H1 (cell line): ENCODE results near the gene ACP2. TPM values are rescaled to one million over a fixed set of nuclear protein-coding genes. Genes with fewer than 3 reads are reported as not detected.

Experiments used
- CTCF ChIA-PET: fragments of 300-600 bp; sonication (Branson Sonifier 250); formaldehyde crosslinking; loops from one replicate; lab custom pipeline; 2021; ENCODE audit not compliant: partially characterized antibody; lab: Charles Lee
- POLR2A ChIA-PET: fragments of 300-600 bp; sonication (Branson Sonifier 250); formaldehyde crosslinking; loops from one replicate; lab custom pipeline; 2021; ENCODE audit warnings: inconsistent platforms; ENCODE audit not compliant: partially characterized antibody; lab: Charles Lee
- DNase-seq, 2 experiments: peaks; one replicate each; pipeline versions ENCODE4 v3.0.0 to v3.0.0-alpha.2; 2010 to 2022; ENCODE audit warnings: low spot score in 2 of 2, low read depth in 1 of 2, mixed read lengths in 1 of 2
- FAIRE-seq: peaks from 2 replicates; lab custom pipeline; 2011; peaks lifted over from hg19 to GRCh38; lab: Jason Lieb, UNC
- H2AFZ ChIP-seq: 2 replicates; pipeline ENCODE4 v1.8.1; 2012; ENCODE audit warnings: low read length, inconsistent platforms
- H2AK5ac ChIP-seq: 2 replicates; pipeline ENCODE4 v1.6.1; 2013; ENCODE audit warnings: low read depth, low read length
- H2BK120ac ChIP-seq: replicated peaks from 2 replicates; pipeline ENCODE3; 2013; ENCODE audit warnings: low read depth, low read length, inconsistent platforms
- H2BK12ac ChIP-seq: 2 replicates; pipeline ENCODE4 v1.6.1; 2013; ENCODE audit warnings: low read depth, low read length
- H2BK15ac ChIP-seq: 2 replicates; pipeline ENCODE4 v1.6.1; 2013; ENCODE audit warnings: low read length
- H2BK20ac ChIP-seq: 2 replicates; pipeline ENCODE4 v1.6.1; 2013; ENCODE audit warnings: low read length
- H2BK5ac ChIP-seq: 2 replicates; pipeline ENCODE4 v1.6.1; 2013; ENCODE audit warnings: low read depth, low read length
- H3K14ac ChIP-seq: 2 replicates; pipeline ENCODE4 v1.6.1; 2013; ENCODE audit warnings: inconsistent platforms; ENCODE audit not compliant: insufficient read length
- H3K18ac ChIP-seq: 2 replicates; pipeline ENCODE4 v1.6.1; 2013; ENCODE audit warnings: low read length; ENCODE audit errors: extremely low read depth
- H3K23ac ChIP-seq: 2 replicates; pipeline ENCODE4 v1.6.1; 2013; ENCODE audit warnings: inconsistent platforms; ENCODE audit not compliant: insufficient read length
- H3K23me2 ChIP-seq: 2 replicates; pipeline ENCODE4 v1.6.1; 2013; ENCODE audit warnings: low read depth, low read length
- H3K27ac ChIP-seq: 2 replicates; pipeline ENCODE4 v1.6.1; 2011; ENCODE audit warnings: low read depth, low read length, inconsistent platforms
- H3K27me3 ChIP-seq, 4 experiments: replicated peaks in 1 of 4; 1 replicate in 1 of 4; 2 replicates in 3 of 4; pipeline versions ENCODE4 v1.6.1 to v1.8.1; 2011 to 2013; ENCODE audit warnings: low read length in 3 of 4, mild to moderate bottlenecking in 3 of 4, inconsistent platforms in 2 of 4, mixed read lengths in 2 of 4, moderate library complexity in 1 of 4; ENCODE audit not compliant: control insufficient read depth in 3 of 4, insufficient read depth in 3 of 4; ENCODE audit errors: extremely low read depth in 1 of 4
- H3K36me3 ChIP-seq, 4 experiments: 2 replicates each; pipeline versions ENCODE4 v1.6.1 to v1.8.1; 2011 to 2013; ENCODE audit warnings: mild to moderate bottlenecking in 4 of 4, low read length in 3 of 4, moderate library complexity in 2 of 4, control low read depth in 1 of 4, inconsistent platforms in 1 of 4; ENCODE audit not compliant: insufficient read depth in 4 of 4, control insufficient read depth in 2 of 4
- H3K4ac ChIP-seq: replicated peaks from 2 replicates; pipeline ENCODE3; 2013; ENCODE audit warnings: low read length, low read depth, mixed read lengths, inconsistent platforms; ENCODE audit not compliant: insufficient read length
- H3K4me1 ChIP-seq, 4 experiments: replicated peaks in 1 of 4; 1 replicate in 1 of 4; 2 replicates in 3 of 4; pipeline versions ENCODE4 v1.6.1 to v1.8.1; 2011 to 2013; ENCODE audit warnings: low read length in 3 of 4, inconsistent platforms in 2 of 4, mixed read lengths in 1 of 4; ENCODE audit not compliant: insufficient read depth in 4 of 4, control insufficient read depth in 3 of 4
- H3K4me2 ChIP-seq, 2 experiments: 2 replicates each; pipeline versions ENCODE4 v1.6.1 to v1.8.1; 2011 to 2013; ENCODE audit warnings: low read depth in 2 of 2, low read length in 2 of 2, control low read depth in 1 of 2, inconsistent platforms in 1 of 2, mild to moderate bottlenecking in 1 of 2; ENCODE audit not compliant: insufficient read depth in 1 of 2
- H3K4me3 ChIP-seq, 4 experiments: fragments of 200-600, 300-600 bp in 1 of 4; sonication (generic), shearing (Covaris generic), sonication (Bioruptor Twin) in 1 of 4; 2 replicates each; pipeline versions ENCODE4 v1.5.1 to v1.8.1; 2011 to 2016; ENCODE audit warnings: low read length in 4 of 4, low read depth in 3 of 4, control low read depth in 2 of 4, inconsistent platforms in 2 of 4, mild to moderate bottlenecking in 2 of 4, mixed read lengths in 1 of 4, moderate library complexity in 1 of 4; ENCODE audit not compliant: insufficient read depth in 2 of 4; ENCODE audit errors: extremely low read depth in 1 of 4
- H3K56ac ChIP-seq: replicated peaks from 2 replicates; pipeline ENCODE3; 2013; ENCODE audit warnings: low read depth, mild to moderate bottlenecking, mixed read lengths, low read length, inconsistent platforms; ENCODE audit not compliant: insufficient read length
- H3K79me1 ChIP-seq: 2 replicates; pipeline ENCODE4 v1.6.1; 2013; ENCODE audit warnings: low read depth, low read length, control low read depth
- H3K79me2 ChIP-seq, 2 experiments: 2 replicates each; pipeline versions ENCODE4 v1.6.1 to v1.8.1; 2012 to 2013; ENCODE audit warnings: low read length in 2 of 2, mild to moderate bottlenecking in 2 of 2, inconsistent platforms in 1 of 2; ENCODE audit not compliant: insufficient read depth in 2 of 2, control insufficient read depth in 1 of 2
- H3K9ac ChIP-seq, 4 experiments: replicated peaks in 1 of 4; 1 replicate in 1 of 4; 2 replicates in 3 of 4; pipeline versions ENCODE4 v1.6.1 to v1.8.1; 2011 to 2013; ENCODE audit warnings: low read depth in 3 of 4, low read length in 3 of 4, control low read depth in 2 of 4, mild to moderate bottlenecking in 2 of 4, moderate library complexity in 2 of 4, inconsistent platforms in 1 of 4; ENCODE audit errors: extremely low read depth in 1 of 4
- H3K9me3 ChIP-seq, 2 experiments: 2 replicates each; pipeline versions ENCODE4 v1.6.1 to v1.8.1; 2012 to 2013; ENCODE audit warnings: mild to moderate bottlenecking in 2 of 2, moderate library complexity in 2 of 2, control low read depth in 1 of 2, inconsistent platforms in 1 of 2, low read depth in 1 of 2, low read length in 1 of 2, mixed read lengths in 1 of 2; ENCODE audit not compliant: insufficient read depth in 2 of 2
- H4K20me1 ChIP-seq, 2 experiments: replicated peaks in 1 of 2; 2 replicates each; pipeline versions ENCODE3 to v1.8.1; 2011 to 2013; ENCODE audit warnings: inconsistent platforms in 2 of 2, low read length in 2 of 2, mild to moderate bottlenecking in 1 of 2; ENCODE audit not compliant: insufficient read depth in 2 of 2, control insufficient read depth in 1 of 2
- H4K5ac ChIP-seq: 2 replicates; pipeline ENCODE4 v1.6.1; 2013; ENCODE audit warnings: low read length, low read depth, mixed read lengths, inconsistent platforms; ENCODE audit not compliant: insufficient read length
- H4K8ac ChIP-seq: 2 replicates; pipeline ENCODE4 v1.8.0; 2013; ENCODE audit warnings: mild to moderate bottlenecking, moderate library complexity, low read length, inconsistent platforms; ENCODE audit not compliant: insufficient read depth; ENCODE audit errors: extremely low read depth
- H4K91ac ChIP-seq: replicated peaks from 2 replicates; pipeline ENCODE3; 2013; ENCODE audit warnings: low read length, mixed read lengths, inconsistent platforms; ENCODE audit not compliant: insufficient read length
- HDAC2 ChIP-seq, 2 experiments: fragments of 300-600 bp in 1 of 2; sonication (generic) in 1 of 2; IDR thresholded peaks; 2 replicates each; pipeline ENCODE4 v1.6.1; 2011 to 2012; ENCODE audit warnings: low read depth in 2 of 2, low read length in 2 of 2, mild to moderate bottlenecking in 2 of 2, moderate library complexity in 2 of 2, borderline replicate concordance in 1 of 2, inconsistent platforms in 1 of 2
- PHF8 ChIP-seq: fragments of 200-600 bp; sonication (generic); conservative IDR thresholded peaks from 2 replicates; pipeline ENCODE4 v1.7.1; 2012; ENCODE audit warnings: low read depth, mild to moderate bottlenecking, inconsistent platforms, low read length, moderate library complexity
- SIX5 ChIP-seq: IDR thresholded peaks from 2 replicates; pipeline ENCODE4 v1.6.1; 2011; ENCODE audit warnings: mild to moderate bottlenecking, low read depth, low read length
- TAF1 ChIP-seq: IDR thresholded peaks from 2 replicates; pipeline ENCODE4 v1.6.1; 2011; ENCODE audit warnings: mild to moderate bottlenecking, low read depth, low read length
- TCF12 ChIP-seq: IDR thresholded peaks from 2 replicates; pipeline ENCODE4 v1.6.1; 2011; ENCODE audit warnings: low read depth, mild to moderate bottlenecking, low read length
- WGBS, 2 experiments: shearing (Covaris generic) in 1 of 2; methylation state at CpG; one replicate each; pipeline versions ENCODE4 v1.1.6 to v1.1.7; 2013 to 2015; ENCODE audit warnings: low lambda C conversion rate in 2 of 2, mixed read lengths in 2 of 2, inconsistent platforms in 1 of 2, low coverage in 1 of 2, missing lambda C conversion rate in 1 of 2; ENCODE audit not compliant: insufficient replicate concordance in 2 of 2, insufficient coverage in 1 of 2, insufficient read length in 1 of 2; ENCODE audit errors: extremely low coverage in 1 of 2, missing lambda C conversion rate in 1 of 2; 5-methylcytosine and 5-hydroxymethylcytosine counted together
- polyA plus RNA-seq, 7 experiments: library from polyadenylated mRNA; depleted of rRNA in 3 of 7; stranded (reverse) in 5 of 7; unstranded in 2 of 7; fragments of >200 nt in 5 of 7; fragments of 200-250 nt in 2 of 7; gene quantifications; 1 replicate in 5 of 7; 2 replicates in 1 of 7; 4 replicates in 1 of 7; pipeline versions ENCODE4 v1.2.1 to v1.2.3, GENCODE V29; 2011 to 2013; ENCODE audit warnings: missing spikeins in 2 of 7, mixed read lengths in 2 of 7
- total RNA-seq: library from RNA; stranded (reverse); fragmentation: NEBNext Ultra II Directional; extraction: Animal tissue kit (Norgen Biotek cat#: 25700); gene quantifications from 2 replicates; pipeline ENCODE4 v1.2.1, GENCODE V29; 2021
- TF ChIP-seq, protein P1 (sequence below): IDR thresholded peaks from 2 replicates; pipeline ENCODE4 v1.6.1; 2012; ENCODE audit warnings: inconsistent platforms
- TF ChIP-seq, protein P2 (sequence below), 3 experiments: IDR thresholded peaks; 1 replicate in 2 of 3; 2 replicates in 1 of 3; pipeline versions ENCODE4 v1.5.1 to v1.6.1; 2011; ENCODE audit warnings: low read length in 3 of 3, mild to moderate bottlenecking in 3 of 3, inconsistent platforms in 2 of 3, low read depth in 1 of 3, moderate library complexity in 1 of 3; ENCODE audit not compliant: insufficient read depth in 1 of 3; ENCODE audit errors: control extremely low read depth in 1 of 3

The ACP2 gene
- total and polyA plus RNA-seq, 2 of the 8 experiments (the other 6 are each of a cell fraction or from before 2014, with no cell fraction given): 17.8 to 19.8 TPM

DNA sequence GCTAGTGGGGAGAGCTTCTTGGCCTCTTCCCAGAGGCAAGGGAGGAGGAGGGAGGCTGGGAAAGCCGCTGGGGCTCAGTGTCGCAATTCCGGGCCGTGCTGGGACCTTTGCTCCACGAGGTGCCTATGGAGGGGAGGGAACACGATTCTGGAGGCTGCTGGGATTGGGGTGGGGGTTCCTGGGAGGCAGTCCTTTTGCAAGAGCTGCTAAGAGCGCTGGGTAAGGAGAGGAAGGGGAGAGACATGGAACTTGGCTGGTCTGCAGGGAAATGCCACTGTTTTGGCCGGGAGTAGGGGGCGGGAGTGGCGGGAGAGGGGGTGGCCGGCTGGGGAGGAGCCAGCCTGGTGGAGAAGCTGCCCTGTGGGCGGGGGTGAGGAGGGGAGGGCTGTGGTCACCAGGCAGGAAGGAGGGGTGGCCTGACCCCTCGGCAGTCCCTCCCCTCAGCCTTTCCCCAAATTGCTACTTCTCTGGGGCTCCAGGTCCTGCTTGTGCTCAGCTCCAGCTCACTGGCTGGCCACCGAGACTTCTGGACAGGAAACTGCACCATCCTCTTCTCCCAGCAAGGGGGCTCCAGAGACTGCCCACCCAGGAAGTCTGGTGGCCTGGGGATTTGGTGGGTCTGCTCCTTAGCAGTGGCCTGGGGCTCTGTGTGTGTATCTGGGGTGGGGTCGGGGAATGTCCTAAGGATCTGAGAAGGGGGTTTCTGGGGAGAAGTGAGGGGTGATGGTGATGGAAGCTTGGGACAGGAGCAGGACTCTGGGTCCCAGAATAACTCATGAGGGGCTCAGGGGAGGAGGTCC is 9.1 kb upstream of the ACP2 start, which contains the start of gene NR1H3:
Gene NR1H3, plus strand, starts transcription at position 480 of the 800 bp plus-strand sequence. CDS start 1,221 bp downstream, outside the sequence.
- Histone ChIP-seq H2BK120ac (peak within 1 kb of the TSS; percentile 2), H3K79me2 (no peaks in the 10 kb centered on the region), H3K27me3 (no peaks in the 10 kb centered on the region), H2AFZ (no peak within 1 kb of the TSS), H2BK15ac (peak within 1 kb of the TSS; percentile 72; the same call in 1 of the 2 replicates), H2BK20ac (no peak within 1 kb of the TSS), H3K23me2 (peaks cover 3% of the 10 kb centered on the region), H3K4me1 (peaks cover 2 to 18% (median 9%) of the 10 kb centered on the region in 4 experiments), H3K36me3 (no peaks in the 10 kb centered on the region; a peak in 1 of 8 replicates), H4K20me1 (no peaks in the 10 kb centered on the region), H3K56ac (peak within 1 kb of the TSS; percentile 63), H3K4ac (no peak within 1 kb of the TSS), H3K4me2 (peak within 1 kb of the TSS; percentile 58 to 65), H3K9ac (peak within 1 kb of the TSS in 2 of 4 experiments; percentile 22 to 23; a peak in 4 of 7 replicates), H3K4me3 (peak within 1 kb of the TSS in 3 of 4 experiments; percentile 29 to 51 (median 32); a peak in 4 of 8 replicates), H4K8ac (peak within 1 kb of the TSS; percentile 86), H3K79me1 (no peaks in the 10 kb centered on the region), H2AK5ac (peak within 1 kb of the TSS; percentile 58; the same call in 1 of the 2 replicates), H2BK12ac (peak within 1 kb of the TSS; percentile 75; the same call in 1 of the 2 replicates), H4K5ac (peak within 1 kb of the TSS; percentile 81), H3K18ac (peak within 1 kb of the TSS; percentile 78), H3K14ac (no peak within 1 kb of the TSS), H4K91ac (peak within 1 kb of the TSS; percentile 68), H3K27ac (peak within 1 kb of the TSS; percentile 67; the same call in 1 of the 2 replicates), H2BK5ac (peak within 1 kb of the TSS; percentile 73; the same call in 1 of the 2 replicates), H3K23ac (no peak within 1 kb of the TSS), H3K9me3 (no peaks in the 10 kb centered on the region)
- DNase-seq (peak in 1 of 2 experiments; percentile 78), FAIRE-seq (no peak)
- ChIA-PET CTCF (interaction anchor here (0.7 to 7.1 kb wide), 22 partner anchors 10 to 115 kb away, joined by 3 to 127 read pairs (median 9); partner anchors contain the start of genes ACP2, ARFGAP2, DDB2 and MADD), POLR2A (interaction anchor here (0.8 to 7.1 kb wide), 11 partner anchors 9 to 80 kb away, joined by 3 to 47 read pairs (median 12); partner anchors contain the start of genes ACP2, ARFGAP2, DDB2 and MADD)
- 15% methylated on average over 10 of the region's 15 CpGs; no CpG with 5 or more reads in 1 of the 2 experiments for WGBS, 2 experiments
- TF ChIP-seq HDAC2 (IDR thresholded peaks at IDR 0.05; ENCODE audit: borderline replicate concordance in 1 of 2, low read depth in 2 of 2, low read length in 2 of 2): no peak
- TF ChIP-seq TAF1: peak; percentile 64
- TF ChIP-seq TCF12: no peak
- no peak for TF ChIP-seq SIX5
- TF ChIP-seq, protein P1, sequence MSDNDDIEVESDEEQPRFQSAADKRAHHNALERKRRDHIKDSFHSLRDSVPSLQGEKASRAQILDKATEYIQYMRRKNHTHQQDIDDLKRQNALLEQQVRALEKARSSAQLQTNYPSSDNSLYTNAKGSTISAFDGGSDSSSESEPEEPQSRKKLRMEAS: peak; percentile 63
- 0 out of 2 replicates have a peak, but pooled peaks have one; percentile 26 for TF ChIP-seq PHF8
- TF ChIP-seq, protein P2, sequence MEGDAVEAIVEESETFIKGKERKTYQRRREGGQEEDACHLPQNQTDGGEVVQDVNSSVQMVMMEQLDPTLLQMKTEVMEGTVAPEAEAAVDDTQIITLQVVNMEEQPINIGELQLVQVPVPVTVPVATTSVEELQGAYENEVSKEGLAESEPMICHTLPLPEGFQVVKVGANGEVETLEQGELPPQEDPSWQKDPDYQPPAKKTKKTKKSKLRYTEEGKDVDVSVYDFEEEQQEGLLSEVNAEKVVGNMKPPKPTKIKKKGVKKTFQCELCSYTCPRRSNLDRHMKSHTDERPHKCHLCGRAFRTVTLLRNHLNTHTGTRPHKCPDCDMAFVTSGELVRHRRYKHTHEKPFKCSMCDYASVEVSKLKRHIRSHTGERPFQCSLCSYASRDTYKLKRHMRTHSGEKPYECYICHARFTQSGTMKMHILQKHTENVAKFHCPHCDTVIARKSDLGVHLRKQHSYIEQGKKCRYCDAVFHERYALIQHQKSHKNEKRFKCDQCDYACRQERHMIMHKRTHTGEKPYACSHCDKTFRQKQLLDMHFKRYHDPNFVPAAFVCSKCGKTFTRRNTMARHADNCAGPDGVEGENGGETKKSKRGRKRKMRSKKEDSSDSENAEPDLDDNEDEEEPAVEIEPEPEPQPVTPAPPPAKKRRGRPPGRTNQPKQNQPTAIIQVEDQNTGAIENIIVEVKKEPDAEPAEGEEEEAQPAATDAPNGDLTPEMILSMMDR (IDR thresholded peaks at IDR 0.05; ENCODE audit: control extremely low read depth in 1 of 3, insufficient read depth in 1 of 3, low read depth in 1 of 3, low read length in 3 of 3): peak; percentile 33 to 52 (median 46)
